Cerebellar cortex (tissue), 1 donor: Measurements from ENCODE around the gene DMD.
"Not testable (repeated sequence)": the region's sequence is repeated elsewhere in the genome, so short reads cannot be mapped to it uniquely, and the experiment has no call there.

Experiments used
- DNase-seq: peaks from one replicate; pipeline ENCODE4 v3.0.0-alpha.2; 2015; ENCODE audit warnings: low spot score

The DMD gene

DNA sequence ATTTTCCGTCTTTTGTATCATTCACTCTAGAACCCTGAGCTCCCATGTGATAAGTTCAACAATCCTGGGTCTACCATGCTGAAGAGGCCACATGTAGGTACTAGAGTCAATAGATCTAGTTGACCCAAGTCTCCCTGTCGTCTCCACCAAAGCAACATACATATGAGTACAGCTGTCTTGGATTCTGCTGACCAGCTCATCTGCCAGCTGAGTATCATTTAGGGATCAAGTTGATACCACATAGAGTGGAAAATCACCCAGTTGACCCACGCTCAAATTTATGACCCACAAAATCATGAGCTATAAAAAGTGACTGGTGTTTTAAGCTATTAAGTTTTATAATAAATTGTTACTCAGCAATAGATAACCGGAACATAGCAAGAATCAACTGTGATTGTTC is 61.8 kb downstream of the DMD start:
- DNase-seq, result no peak

DNA sequence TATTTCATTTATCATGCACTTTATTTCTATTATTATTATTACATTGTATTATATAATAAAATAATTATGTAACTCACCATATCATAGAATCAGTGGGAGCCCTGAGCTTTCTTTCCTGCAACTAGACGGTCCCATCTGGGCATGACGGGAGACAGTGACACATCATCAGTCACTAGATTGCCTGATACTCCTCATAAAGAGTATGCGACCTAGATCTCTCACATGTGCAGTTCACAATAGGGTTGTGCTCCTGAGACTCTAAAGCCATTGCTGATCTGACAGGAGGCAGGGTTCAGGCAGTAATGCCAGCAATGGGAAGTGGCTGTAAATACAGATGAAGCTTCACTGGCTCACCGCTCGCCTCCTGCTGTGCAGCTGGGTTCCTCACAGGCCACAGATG is 62.3 kb downstream of the DMD start:
- DNase-seq, result no peak

DNA sequence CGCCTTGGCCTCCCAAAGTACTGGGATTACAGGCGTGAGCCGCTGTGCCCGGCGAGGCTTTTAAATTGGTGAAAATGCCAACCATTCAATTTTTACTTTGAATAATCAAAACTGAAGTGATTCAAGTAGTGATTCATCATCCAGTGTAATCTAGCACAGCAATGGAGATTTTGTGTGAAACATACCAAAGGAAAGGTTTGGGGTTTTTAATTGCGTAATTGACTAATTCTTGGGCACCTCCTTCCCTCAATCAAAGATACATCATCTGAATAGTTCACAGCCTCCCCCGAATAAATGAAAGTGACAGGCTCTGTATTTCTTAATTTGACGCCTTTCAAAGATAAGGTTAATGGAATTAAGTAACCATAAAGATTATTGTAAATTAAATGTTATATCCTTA is 69.0 kb downstream of the DMD start:
- no peak for DNase-seq

DNA sequence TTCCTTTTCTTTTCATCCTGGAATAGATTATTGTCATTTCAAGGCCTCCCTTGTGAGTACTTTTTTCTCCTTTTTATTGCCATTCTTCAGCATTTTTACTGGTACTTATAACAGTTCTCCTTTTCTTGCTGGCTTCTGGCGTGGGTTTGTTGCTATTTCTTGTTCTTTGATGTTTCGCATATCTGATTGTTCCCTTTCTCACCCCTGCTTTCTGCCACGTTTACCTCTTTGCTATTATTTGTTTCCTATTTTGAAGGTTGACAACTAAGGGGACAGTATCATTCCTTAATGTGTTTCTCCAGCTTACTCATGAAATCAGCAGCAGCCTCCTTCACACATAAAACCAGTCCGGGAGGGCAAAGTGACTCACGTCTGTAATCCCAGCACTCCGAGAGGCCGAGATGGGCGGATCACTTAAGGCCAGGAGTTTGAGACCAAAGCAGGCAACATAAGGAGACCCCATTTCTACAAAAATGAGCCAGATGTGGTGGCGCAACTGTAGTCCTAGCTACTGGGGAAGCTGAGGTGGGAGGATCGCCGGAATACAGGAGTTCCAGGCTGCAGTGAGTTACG is 72.6 kb downstream of the DMD start:
- no peak for DNase-seq

DNA sequence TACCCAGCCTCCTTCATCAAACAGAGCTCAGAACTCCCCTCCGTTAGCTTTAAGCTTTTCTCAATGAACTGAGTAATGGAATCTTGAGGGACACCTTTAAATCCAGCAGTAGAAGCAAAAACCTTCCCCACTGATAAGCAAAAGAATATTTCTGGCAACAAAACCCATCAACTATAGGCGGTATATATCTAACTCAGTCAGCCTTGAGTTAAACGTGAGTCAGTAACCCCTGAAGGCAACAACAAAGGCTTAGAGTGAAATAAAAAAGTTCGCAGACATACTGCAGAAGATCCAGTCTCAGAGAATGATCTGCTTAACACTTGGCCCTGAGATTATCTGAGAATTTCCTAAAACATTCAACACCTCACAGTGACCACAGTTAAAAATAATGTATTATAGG is 77.2 kb downstream of the DMD start:
- DNase-seq, result no peak

DNA sequence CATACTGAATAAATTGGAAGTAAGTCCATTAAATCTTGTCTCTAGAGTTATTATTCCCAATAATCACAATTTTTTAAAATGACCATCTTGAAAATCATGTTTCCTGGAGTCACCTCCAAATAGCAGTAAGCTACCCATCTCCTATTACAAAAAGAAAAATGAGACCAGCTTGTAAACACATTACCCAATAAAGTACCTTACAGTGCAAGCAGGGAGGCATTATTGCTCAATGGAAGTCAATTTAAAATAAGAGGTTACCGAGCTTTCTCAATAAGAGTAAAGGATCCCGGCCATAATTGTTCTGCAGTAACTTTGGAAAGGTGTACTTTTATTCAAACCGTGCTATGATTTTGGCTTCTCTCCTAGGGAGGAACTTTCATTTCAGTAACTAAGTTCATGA is 78.0 kb downstream of the DMD start:
- no peak for DNase-seq

DNA sequence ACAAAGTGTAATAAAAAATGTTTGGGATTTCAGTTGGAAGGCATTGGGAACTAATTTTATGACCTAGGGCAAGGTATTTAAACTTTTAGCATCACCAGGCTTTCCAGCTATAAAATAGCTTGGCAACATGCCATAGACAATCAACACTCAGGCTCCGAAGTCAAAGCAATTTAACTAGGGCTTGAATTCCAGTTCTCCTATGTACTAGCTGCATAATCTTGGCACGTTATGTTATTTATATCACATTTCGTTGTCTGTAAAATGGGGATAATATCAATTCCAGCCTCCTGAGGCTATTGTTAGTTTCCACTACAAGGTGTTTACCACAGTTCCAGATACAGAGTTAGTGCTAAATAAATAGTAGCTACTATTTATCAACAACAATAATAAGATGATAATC is 78.8 kb downstream of the DMD start:
- DNase-seq, result no peak

DNA sequence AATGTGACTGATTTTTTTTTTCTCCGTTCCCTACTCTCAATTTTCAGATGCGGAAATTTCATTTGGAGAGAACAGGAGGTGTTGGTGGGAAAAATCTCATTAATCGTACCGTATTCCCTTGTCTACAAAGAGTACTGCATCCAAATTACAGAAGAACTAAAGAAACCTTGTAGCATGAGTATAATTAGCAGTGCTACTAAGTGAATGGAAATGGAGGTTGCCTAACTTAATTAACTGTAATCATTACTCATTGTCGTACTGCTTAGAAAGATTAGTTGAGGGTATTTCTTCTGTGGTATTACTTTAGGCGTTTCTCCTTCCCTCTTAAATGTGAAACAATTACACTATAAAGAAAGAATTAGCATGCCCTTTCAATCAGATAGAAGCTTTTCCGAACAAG is 81.7 kb downstream of the DMD start:
- DNase-seq, result no peak

DNA sequence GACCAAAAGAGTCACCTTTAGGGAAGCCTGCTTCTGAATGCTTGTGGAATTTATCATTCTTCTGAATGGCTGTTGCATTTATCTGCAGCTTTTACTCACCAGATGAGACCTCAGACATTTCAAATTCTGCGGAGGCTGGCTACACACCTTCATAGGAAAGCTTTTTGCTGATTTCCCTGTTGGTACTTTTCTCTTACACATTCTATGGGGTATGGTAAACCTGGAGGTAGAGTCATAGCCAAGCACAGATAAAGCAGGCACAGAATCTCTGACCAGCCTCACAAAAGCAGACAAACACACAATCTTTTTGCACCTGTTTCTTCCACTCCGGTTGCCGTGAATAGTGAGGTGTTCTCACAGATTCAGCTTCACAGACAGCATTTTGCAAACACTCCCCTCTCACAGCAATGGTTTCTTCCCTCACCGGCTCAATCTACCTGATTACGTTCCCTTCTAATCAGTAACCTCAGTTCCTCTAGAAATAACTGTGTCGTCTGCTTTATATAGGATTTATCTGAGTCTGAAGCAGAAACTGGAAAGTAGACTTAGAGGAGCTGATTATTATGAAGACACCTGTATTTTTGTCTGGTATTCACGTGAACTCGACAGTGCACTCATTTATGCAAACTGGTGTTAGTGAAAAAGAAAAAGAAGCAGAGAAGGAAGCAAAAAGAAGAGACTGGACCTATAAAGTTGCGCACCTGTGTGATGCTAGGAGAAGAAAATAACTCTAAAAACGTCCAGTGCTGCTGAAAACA is 83.1 kb downstream of the DMD start:
- no peak for DNase-seq

DNA sequence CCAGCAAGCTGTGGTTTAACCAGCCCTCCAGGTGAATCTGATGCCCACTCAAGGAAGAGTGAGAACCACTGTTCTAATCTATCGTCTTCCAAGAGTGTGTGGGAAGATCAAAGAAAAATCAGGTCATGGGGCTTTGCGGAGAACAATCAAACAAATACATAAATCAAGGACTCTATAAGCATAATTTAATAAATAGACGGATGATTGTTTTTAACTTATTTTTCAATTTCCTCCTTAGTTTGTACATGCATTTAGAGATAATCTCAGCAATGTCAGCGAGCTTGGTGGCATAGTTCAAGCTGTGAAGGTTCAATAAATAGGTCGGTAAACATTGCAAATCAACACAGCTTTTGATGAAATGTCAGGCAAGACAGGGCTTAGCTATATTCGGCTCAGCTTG is 84.9 kb downstream of the DMD start:
- no peak for DNase-seq

DNA sequence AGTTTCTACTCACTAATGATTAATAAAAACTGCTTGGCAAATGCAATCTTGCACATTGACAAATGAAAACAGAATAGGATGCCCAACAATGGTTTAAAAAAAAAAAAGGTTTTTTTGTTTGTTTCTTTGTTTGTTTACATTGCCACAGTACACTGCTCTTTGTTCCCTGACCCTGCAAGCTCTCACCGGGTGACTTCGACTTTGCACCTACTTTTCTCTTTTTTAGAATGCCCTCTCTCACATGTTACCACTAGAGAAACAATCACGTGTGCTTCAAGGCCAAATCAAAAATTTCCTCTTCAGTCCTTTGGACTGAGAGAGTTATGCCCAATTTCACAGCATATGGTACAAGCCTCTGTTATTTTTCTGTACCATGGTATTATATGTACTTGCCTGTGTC is 101.5 kb downstream of the DMD start:
- no peak for DNase-seq

DNA sequence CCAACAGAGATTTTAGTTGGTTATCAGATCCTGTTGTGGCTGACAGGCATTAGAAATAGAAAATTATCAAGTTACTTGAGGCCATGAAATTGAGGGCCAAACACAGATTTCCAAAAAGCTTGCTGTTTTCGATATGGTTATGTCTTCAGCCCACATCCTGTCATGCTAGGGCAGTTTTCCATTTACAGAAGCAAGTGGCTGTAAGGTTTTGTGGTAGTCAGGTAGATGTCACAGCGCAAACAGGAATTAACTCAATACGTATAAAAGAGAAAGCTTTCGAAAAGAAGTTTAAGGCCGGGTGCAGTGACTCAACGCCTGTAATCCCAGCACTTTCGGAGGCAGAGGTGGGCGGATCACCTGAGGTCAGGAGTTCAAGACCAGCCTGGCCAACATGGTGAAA is 104.6 kb downstream of the DMD start:
- no peak for DNase-seq

DNA sequence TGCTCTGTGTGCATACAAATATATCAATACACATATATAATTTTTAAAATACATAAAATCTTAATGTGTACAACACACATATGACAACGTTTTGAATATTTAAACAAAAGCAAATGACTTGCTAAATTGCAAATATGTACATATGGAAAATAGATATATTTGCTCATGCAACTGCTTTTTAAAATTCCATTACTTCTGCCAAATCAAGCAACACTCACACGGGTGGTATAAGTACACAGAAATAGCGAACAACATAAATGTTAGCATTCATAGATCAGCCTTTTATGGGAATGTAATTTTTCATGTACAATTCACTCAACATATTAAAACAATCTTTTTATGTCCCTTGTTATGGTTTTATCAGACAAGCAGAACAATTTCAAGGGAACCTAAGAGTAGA is 116.3 kb downstream of the DMD start:
- DNase-seq, result no peak

DNA sequence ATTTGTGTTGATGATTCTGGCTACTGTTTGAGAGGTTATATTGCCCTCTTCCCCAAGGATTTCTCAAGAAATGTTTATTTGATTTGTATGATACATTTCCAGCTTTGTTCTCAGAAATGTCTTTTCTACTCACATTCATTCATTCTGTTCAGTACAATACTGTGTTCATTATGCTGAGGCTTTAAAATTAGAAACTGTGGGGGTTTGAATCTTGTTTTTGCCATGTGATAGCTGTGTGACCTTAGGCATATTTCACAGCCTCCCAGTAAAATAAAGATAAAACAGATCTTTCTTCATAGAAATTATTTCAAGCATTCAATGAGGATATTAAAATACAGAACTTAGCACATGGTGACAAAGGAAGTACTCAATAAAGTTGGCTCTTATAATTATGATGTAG is 123.9 kb downstream of the DMD start:
- DNase-seq, result no peak

DNA sequence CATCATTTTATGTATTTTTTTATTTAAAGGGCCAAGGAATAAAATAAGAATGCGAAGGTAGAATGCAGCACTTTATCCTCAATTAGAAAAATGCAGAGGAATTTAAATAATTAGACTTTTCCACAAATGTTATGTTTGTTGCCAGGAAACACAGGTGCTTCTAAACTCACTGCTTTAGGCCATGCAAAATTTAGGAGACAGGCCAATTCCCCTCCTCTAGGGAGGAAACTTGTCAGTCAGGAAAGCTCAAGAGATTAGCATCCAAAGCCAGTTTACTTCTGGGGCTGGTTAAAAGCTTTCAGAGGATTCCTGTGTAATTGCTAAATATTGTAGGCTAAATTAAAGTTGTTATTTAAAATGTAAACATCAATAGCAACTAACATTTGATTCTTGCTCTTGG is 124.5 kb downstream of the DMD start:
- DNase-seq, result no peak

DNA sequence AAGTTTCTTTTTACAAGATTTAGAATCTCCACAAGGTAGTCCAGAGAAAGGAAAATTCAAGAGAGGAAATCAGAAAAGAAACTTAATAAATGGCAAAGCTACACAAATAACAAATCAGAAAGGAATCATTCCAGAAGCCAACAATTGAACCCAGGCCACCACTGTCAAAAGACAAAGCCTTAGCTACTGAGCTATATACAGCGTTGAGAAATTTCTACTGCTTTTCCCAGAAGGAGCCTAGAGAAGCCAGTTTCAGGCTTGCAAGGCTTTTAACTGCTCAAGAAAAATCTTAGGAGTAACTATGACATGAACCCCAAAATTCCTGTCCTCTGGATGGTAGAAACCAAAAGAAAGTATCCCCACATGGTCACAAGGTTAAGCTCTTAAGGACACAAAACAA is 129.0 kb downstream of the DMD start:
- DNase-seq, result no peak

DNA sequence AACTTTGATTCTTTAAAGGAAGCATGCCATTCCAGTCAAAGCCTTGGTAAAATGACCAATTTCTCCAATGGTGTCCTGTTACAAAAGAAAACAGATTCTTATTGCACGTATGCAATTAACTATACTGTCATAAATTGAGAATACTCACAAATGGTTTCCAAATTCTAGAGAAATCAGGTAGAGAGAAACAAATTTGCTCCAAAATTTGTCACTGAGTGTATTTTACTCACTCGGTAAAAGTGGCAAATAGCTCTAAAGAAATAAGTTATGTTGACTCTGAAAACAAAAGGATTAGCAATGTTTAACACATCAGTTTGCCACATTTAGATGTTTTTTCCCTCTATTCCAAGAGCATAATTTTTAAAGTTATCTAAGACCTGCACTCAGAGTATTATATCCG is 133.1 kb downstream of the DMD start:
- no peak for DNase-seq

DNA sequence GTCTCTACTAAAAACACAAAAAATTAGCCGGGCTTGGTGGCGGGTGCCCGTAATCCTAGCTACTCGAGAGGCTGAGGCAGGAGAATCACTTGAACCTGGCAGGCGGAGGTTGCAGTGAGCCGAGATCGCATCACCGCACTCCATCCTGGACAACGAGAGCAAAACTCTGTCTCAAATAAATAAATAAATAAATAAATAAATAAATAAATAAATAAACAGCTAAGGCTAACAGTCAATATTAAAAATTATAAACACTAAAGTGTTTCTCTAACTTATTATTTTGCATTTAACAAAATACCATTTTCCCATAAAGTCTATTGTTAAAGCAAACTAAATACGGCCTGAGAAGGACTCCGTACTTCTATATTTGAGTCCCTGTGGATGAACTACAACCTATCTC is 137.7 kb downstream of the DMD start:
- not testable (repeated sequence) for DNase-seq

DNA sequence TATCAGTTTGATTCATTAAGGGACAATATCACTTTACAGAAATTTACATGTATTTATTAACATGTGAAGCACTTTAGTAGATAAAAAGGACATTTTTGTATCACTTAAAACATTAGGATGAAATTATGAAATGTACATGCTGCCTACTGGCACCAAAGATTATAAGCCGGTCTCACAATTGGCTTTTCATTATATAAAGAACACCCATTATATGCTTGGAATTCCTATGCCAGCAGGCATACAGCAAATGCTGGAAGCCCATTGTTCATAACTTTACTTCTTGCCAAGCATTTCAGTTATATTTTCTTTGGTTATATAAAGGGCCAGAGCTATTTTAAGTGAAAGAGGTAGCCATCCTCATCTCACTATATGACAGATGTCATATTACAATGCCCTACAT is 145.9 kb downstream of the DMD start:
- no peak for DNase-seq

DNA sequence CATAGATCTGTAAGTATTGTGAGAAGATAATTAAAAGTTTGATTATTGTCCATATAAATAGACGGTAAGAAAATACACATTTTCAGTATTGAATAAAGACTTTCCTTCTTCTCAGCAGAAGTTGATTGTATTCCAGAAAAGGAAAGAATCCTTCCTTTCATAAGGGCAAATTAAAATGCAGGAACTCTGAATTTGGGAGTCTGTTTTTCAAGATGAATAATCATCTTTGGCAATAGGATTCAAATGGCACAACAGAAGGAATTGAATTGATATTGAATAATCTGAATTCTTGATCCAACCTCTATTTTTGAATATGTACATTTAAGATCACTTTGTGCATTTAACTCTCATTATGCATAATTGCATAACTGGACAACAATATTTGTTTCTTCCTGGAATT is 149.3 kb downstream of the DMD start:
- DNase-seq, result no peak

DNA sequence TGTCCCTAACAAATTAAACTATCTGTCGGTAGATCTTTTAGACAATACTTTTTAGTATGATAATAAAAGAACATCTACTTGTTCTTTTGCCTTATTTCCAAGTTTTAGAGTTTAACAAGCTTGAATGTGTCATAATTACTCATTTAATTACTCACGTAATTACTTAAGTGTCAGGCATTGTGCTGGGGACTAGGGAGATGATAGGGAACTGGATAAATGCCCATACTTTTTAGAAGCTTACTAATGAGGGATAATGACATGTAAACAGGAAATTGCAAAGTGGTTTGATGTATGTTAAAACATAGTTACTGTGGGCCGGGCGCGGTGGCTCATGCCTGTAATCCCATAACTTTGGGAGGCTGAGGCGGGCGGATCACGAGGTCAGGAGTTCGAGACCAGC is 158.3 kb downstream of the DMD start:
- no peak for DNase-seq

DNA sequence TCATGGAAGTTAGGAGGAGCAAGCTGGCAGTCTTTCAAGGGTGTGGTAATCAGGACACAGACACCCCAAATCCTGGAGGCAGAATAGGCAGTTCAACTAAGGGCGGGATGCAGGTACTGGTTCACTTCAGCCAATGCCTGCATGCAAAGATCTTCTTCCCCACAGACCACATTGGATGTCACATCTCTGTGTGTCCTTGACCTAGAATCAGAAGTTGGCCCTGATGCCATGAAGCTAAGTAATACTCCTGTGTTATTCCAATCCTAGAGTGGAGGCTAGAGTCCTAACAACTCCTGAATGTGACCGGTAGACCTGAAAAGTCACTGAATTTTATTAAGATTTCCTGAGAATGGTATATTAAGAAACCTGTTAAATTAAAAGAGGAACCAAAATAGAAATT is 165.5 kb downstream of the DMD start:
- DNase-seq, result no peak

DNA sequence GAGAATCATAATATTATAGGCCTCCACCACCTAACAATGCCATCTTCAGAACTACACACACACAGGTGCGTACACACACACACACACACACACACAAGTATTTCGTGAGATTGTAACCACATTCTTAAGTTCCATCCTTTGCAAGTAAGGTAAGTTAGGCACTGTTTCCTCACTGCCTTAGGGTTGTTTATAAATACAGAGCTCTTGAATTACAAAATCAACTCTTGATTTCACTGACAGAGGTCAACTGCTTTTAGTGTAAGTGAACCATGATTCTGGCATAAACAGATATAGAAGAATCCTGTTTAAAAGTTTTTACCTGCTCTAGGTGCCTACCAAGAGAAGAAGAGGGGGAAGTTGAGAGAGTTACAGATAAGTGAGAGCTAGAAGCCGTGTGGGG is 166.1 kb downstream of the DMD start:
- DNase-seq, result no peak

DNA sequence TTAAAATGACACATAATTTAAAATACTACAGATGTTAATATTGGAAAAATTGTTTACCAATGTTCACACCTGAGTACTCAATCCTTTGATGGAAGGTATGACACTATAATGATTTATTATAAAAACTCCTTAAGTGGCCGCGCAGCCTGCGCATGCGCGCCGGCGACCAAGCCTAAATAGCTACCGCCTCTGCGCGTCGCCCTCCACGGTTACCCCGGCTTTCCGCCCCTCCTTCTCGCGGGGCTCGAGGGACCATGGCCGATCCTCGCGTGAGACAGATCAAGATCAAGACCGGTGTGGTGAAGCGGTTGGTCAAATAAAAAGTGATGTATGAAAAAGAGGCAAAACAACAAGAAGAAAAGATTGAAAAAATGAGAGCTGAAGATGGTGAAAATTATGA is 170.2 kb downstream of the DMD start:
- no peak for DNase-seq
